GM19468 (cell line): ENCODE results near the gene BCOR.

Experiments used
- ATAC-seq: cut with Tn5 transposase; IDR thresholded peaks from one replicate; pipeline ENCODE4 v1.9.1; 2021; ENCODE audit warnings: mild to moderate bottlenecking, moderate library complexity, moderate number of reproducible peaks; ENCODE audit not compliant: unreplicated experiment; ENCODE audit errors: extremely low read depth

The BCOR gene

GRCh38 chrX:40097504-40098263, at the start of gene BCOR:
TSS of gene BCOR (minus strand) at chrX:40097958. CDS start at chrX:40077929, 20,029 bp downstream.
- ATAC-seq: no peak

- no peak for ATAC-seq
Observed at GRCh38 chrX:40147126-40147952, 49.6 kb upstream of the BCOR start.

- no peak for ATAC-seq
Observed at GRCh38 chrX:40146262-40147125, 48.7 kb upstream of the BCOR start.

GRCh38 chrX:40145923-40146261, 48.1 kb upstream of the BCOR start:
- no peak for ATAC-seq

- no peak for ATAC-seq
Observed at GRCh38 chrX:40145001-40145922, 47.5 kb upstream of the BCOR start.

GRCh38 chrX:40144576-40144975, 46.8 kb upstream of the BCOR start:
- ATAC-seq: no peak

- ATAC-seq: no peak
Observed at GRCh38 chrX:40143987-40144386, 46.2 kb upstream of the BCOR start.

GRCh38 chrX:40143001-40143400, 45.2 kb upstream of the BCOR start:
- no peak for ATAC-seq

GRCh38 chrX:40142417-40142816, 44.7 kb upstream of the BCOR start:
- no peak for ATAC-seq

GRCh38 chrX:40140706-40141499, 43.1 kb upstream of the BCOR start:
- no peak for ATAC-seq

GRCh38 chrX:40132751-40133150, 35.0 kb upstream of the BCOR start:
- ATAC-seq: no peak

GRCh38 chrX:40131654-40132337, 34.0 kb upstream of the BCOR start:
- ATAC-seq: no peak

GRCh38 chrX:40130207-40130606, 32.4 kb upstream of the BCOR start:
- no peak for ATAC-seq

GRCh38 chrX:40127052-40127451, 29.3 kb upstream of the BCOR start:
- ATAC-seq: no peak

GRCh38 chrX:40122487-40122886, 24.7 kb upstream of the BCOR start:
- ATAC-seq: no peak

- no peak for ATAC-seq
Observed at GRCh38 chrX:40121618-40122017, 23.9 kb upstream of the BCOR start.

GRCh38 chrX:40120838-40121580, 23.3 kb upstream of the BCOR start:
- no peak for ATAC-seq
